NCI-H774 (cell line): ENCODE results near the gene PAK4.
"Not testable (repeated sequence)": the region's sequence is repeated elsewhere in the genome, so short reads cannot be mapped to it uniquely, and the experiment has no call there.

Experiments used
- DNase-seq: peaks from one replicate; lab custom pipeline; 2025; lab: John Stamatoyannopoulos, UW

Gene PAK4

GRCh38 chr19:39207293-39207836 is 81.8 kb downstream of the PAK4 start:
- DNase-seq, result no peak

DNA sequence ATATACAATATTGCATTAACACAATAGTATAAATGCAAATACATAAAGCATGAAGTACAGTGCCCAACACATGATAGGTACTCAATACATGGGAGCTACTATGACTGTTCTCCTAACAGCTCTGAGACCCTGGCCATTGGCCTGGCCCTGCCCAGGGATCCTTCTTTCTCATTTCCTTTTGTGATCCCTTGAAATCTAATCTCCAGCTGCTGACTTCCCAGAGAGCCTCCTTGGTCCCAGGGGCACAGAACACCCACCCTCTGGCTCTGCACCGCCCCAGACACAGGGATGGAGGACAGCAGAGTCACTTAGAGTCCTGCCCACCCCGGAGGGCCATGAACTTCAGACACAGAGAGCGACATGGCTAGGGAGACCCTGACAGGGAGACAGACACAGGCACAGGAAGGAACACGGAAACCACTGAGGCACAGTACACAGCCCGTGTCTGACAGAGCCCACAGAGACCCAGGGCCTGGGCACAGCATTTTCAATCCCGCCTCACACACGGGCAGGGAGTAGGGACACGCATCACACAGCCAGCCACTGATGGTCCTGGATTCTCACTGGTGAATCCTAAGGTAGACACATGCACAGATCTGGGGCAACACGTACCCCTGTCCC is 82.7 kb downstream of the PAK4 start:
- DNase-seq, result no peak

- no peak for DNase-seq
These were observed 83.6 kb downstream of the PAK4 start for GRCh38 chr19:39209196-39209595.

GRCh38 chr19:39211731-39212374 is 86.3 kb downstream of the PAK4 start:
- no peak for DNase-seq

DNA sequence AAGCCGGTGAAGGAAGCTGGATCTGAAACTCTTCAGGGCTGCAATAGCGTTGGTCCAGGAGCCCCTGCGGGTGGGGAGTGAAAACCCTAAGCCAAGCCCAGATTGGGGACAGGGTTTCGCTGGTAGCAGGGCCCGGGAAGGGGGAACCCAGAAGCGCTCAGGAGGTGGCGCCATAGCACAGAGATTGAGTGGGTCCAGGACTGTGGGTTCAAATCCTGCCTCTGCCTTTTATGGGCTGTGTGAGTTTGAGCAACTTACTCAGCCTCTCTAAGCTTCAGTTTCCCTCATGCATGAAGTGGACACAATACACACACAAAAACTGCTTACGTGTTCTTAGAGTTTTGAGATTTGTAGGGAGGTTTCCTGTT is 86.8 kb downstream of the PAK4 start:
- DNase-seq, result peak; percentile 5

DNA sequence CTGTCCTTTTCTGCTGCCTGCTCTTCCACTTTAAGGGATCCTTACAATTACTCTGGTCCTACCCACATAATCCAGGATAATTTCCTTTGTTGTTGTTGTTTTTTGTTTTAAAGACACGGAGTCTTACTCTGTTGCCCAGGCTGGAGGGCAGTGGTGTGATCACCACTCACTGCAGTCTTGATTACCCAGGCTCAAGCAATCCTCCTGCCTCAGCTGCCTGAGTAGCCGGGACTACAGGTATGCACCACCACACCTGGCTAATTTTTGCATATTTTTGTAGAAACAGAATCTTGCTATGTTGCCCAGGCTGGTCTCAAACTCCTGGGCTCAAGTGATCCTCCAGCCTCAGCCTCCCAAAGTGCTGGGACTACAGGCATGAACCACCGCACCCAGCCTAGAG is 89.7 kb downstream of the PAK4 start:
- not testable (repeated sequence) for DNase-seq

- no peak for DNase-seq
These were observed 91.5 kb downstream of the PAK4 start for GRCh38 chr19:39217094-39217493.

GRCh38 chr19:39218230-39219007 is 92.8 kb downstream of the PAK4 start:
- DNase-seq, result no peak

- DNase-seq, result not testable (repeated sequence)
These were observed 93.5 kb downstream of the PAK4 start for GRCh38 chr19:39219108-39219507.

- no peak for DNase-seq
These were observed 98.2 kb downstream of the PAK4 start for GRCh38 chr19:39223703-39224279.

- no peak for DNase-seq
These were observed 99.3 kb downstream of the PAK4 start for GRCh38 chr19:39224910-39225309.
